SU-DHL-6 (cell line): ENCODE data around the gene TMEM221.

Experiments
- H2AFZ ChIP-seq: fragments of 200-600 bp; sonication (generic); 2 replicates; pipeline ENCODE4 v1.6.1; 2014; ENCODE audit warnings: low read depth, mild to moderate bottlenecking, moderate library complexity, mixed read lengths, antibody characterized with exemption, low read length; ENCODE audit not compliant: severe bottlenecking
- H3F3A ChIP-seq: fragments of 200-600 bp; shearing (Covaris generic); 2 replicates; pipeline ENCODE4 v1.6.0; 2016; ENCODE audit warnings: antibody characterized with exemption, mild to moderate bottlenecking; ENCODE audit not compliant: insufficient read depth
- H3K27ac ChIP-seq: fragments of 200-600 bp; sonication (generic); 2 replicates; pipeline ENCODE4 v1.5.1; 2016; ENCODE audit warnings: low read depth, mild to moderate bottlenecking, low read length, moderate library complexity, mixed read lengths
- H3K27me3 ChIP-seq: fragments of 200-600 bp; sonication (generic), shearing (Covaris generic); 2 replicates; pipeline ENCODE4 v1.6.0; 2014; ENCODE audit warnings: mild to moderate bottlenecking, low read length
- H3K36me3 ChIP-seq: fragments of 200-600 bp; sonication (generic); 2 replicates; pipeline ENCODE4 v1.6.1; 2014; ENCODE audit warnings: mild to moderate bottlenecking, low read length, mixed read lengths
- H3K4me2 ChIP-seq: fragments of 300-600, 200-600 bp; shearing (Covaris generic), sonication (generic); 2 replicates; pipeline ENCODE4 v1.6.0; 2014; ENCODE audit warnings: low read length, low read depth, mild to moderate bottlenecking; ENCODE audit not compliant: poor library complexity, severe bottlenecking
- H3K4me3 ChIP-seq: fragments of 200-600 bp; sonication (generic); 2 replicates; pipeline ENCODE4 v1.5.1; 2014; ENCODE audit warnings: antibody characterized with exemption, low read length, mild to moderate bottlenecking, mixed read lengths; ENCODE audit not compliant: insufficient read depth, poor library complexity, severe bottlenecking
- H3K79me2 ChIP-seq: fragments of 200-600 bp; sonication (generic); 2 replicates; pipeline ENCODE4 v1.6.1; 2014; ENCODE audit warnings: mild to moderate bottlenecking, low read length, moderate library complexity; ENCODE audit not compliant: insufficient read depth
- H3K9ac ChIP-seq: fragments of 200-600 bp; sonication (generic); 2 replicates; pipeline ENCODE4 v1.7.0; 2014; ENCODE audit warnings: mild to moderate bottlenecking, low read length
- H3K9me2 ChIP-seq: fragments of 200-600 bp; sonication (generic); replicated peaks from 2 replicates; pipeline ENCODE4 v1.6.1; 2014; ENCODE audit warnings: low read length; ENCODE audit not compliant: insufficient read depth
- H3K9me3 ChIP-seq: fragments of 200-600 bp; sonication (generic); 2 replicates; pipeline ENCODE4 v1.6.1; 2014; ENCODE audit warnings: low read length, mixed read lengths; ENCODE audit not compliant: insufficient read depth
- H4K20me1 ChIP-seq: fragments of 200-600 bp; sonication (generic); 2 replicates; pipeline ENCODE4 v1.6.1; 2014; ENCODE audit warnings: low read depth, mild to moderate bottlenecking, antibody characterized with exemption, low read length, moderate library complexity, mixed read lengths
- EZH2phosphoT487 ChIP-seq: fragments of 200-600 bp; sonication (generic), shearing (Covaris generic); conservative IDR thresholded peaks from 2 replicates; pipeline ENCODE4 v1.6.1; 2018; ENCODE audit warnings: mild to moderate bottlenecking, antibody characterized with exemption, low read length, moderate library complexity, mixed read lengths
- TF ChIP-seq, protein P1 (sequence below): fragments of 200-600 bp; sonication (generic); IDR thresholded peaks from one replicate; pipeline ENCODE4 v1.5.1; 2017; ENCODE audit warnings: antibody characterized with exemption, mild to moderate bottlenecking, low read length, moderate library complexity; ENCODE audit not compliant: insufficient read depth, poor library complexity, severe bottlenecking

The TMEM221 gene

DNA sequence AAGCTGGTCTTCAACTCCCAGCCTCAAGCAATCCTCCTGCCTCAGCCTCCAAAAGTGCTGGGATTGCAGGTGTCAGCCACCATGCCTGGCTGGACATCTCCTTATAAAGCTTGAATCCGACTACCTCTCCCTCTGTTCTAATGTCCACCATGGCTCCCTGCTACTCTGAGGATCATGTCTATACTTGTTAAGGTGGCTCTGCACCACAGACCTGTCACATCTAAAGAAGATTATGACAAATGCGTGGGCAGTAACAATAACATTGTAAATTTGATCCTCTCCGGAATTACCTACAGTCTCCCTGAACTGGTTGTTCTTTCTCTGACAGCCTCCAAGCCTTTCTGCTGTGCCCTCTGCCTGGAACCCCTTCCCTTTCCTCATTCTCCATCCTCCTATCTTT is 10.5 kb upstream of the TMEM221 start:
- H3K9ac ChIP-seq: no peak overlapping the region
- TF ChIP-seq EZH2phosphoT487: no peak
- TF ChIP-seq, protein P1, sequence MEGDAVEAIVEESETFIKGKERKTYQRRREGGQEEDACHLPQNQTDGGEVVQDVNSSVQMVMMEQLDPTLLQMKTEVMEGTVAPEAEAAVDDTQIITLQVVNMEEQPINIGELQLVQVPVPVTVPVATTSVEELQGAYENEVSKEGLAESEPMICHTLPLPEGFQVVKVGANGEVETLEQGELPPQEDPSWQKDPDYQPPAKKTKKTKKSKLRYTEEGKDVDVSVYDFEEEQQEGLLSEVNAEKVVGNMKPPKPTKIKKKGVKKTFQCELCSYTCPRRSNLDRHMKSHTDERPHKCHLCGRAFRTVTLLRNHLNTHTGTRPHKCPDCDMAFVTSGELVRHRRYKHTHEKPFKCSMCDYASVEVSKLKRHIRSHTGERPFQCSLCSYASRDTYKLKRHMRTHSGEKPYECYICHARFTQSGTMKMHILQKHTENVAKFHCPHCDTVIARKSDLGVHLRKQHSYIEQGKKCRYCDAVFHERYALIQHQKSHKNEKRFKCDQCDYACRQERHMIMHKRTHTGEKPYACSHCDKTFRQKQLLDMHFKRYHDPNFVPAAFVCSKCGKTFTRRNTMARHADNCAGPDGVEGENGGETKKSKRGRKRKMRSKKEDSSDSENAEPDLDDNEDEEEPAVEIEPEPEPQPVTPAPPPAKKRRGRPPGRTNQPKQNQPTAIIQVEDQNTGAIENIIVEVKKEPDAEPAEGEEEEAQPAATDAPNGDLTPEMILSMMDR: no peak
- H4K20me1 ChIP-seq: no peaks in the 10 kb centered on the region
- H3K9me3 ChIP-seq: no peaks in the 10 kb centered on the region
- no peaks in the 10 kb centered on the region for H3K27me3 ChIP-seq
- no peak overlapping the region for H3K27ac ChIP-seq
- no peak overlapping the region for H3K4me3 ChIP-seq
- no peaks in the 10 kb centered on the region for H3K36me3 ChIP-seq
- H3K9me2 ChIP-seq: no peaks in the 10 kb centered on the region
- no peak overlapping the region for H3K4me2 ChIP-seq
- no peak overlapping the region for H2AFZ ChIP-seq
- no peaks in the 10 kb centered on the region for H3F3A ChIP-seq
- H3K79me2 ChIP-seq: no peaks in the 10 kb centered on the region

DNA sequence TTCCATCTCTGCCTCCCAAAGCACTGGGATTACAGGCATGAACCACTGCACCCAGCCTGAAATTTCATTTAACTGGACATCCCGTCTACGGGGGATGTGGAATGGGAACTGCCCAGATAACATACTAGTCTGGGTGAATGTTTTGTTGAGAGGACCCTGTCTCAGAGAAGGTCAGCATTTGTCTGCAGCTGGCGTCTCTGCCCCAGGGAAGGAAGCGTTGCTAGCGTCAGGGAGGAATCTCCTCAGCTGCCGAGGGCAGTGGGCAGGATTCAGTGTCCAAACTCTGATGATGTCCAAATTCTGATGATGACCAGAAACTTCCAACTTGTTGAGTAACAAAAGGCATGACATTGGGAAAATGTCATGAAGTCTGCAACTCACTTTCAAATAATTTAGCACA is 9.1 kb upstream of the TMEM221 start:
- no peak overlapping the region for H3K9ac ChIP-seq
- H3K27ac ChIP-seq: no peak overlapping the region
- no peaks in the 10 kb centered on the region for H3K36me3 ChIP-seq
- H3K27me3 ChIP-seq: no peaks in the 10 kb centered on the region
- H4K20me1 ChIP-seq: no peaks in the 10 kb centered on the region
- no peak overlapping the region for H3K4me3 ChIP-seq
- no peaks in the 10 kb centered on the region for H3K9me3 ChIP-seq
- H3K79me2 ChIP-seq: no peaks in the 10 kb centered on the region
- H2AFZ ChIP-seq: no peak overlapping the region
- H3K9me2 ChIP-seq: no peaks in the 10 kb centered on the region
- no peak overlapping the region for H3K4me2 ChIP-seq
- no peak for TF ChIP-seq EZH2phosphoT487
- TF ChIP-seq, protein P1: no peak
- H3F3A ChIP-seq: no peaks in the 10 kb centered on the region

DNA sequence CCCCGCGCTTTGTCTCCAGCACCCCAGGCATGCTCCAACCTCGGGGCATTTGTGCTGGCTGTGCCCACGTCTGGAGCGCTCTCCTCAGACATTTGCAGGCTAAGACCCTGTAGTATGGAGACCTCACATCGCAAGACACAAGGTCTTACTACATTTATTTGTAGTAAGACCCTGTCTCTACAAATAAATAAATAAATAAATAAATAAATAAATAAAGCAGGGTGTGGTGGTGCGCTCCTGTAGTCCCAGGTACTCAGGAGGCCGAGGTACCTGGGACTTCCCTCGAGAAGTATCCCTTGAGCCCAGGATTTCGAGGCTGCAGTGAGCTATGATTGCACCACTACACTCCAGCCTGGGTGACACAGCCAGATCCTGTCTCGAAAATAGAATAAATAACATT is 7.7 kb upstream of the TMEM221 start:
- no peak for TF ChIP-seq EZH2phosphoT487
- TF ChIP-seq, protein P1: no peak
- Histone ChIP-seq H3K27ac (no peak overlapping the region), H3K4me2 (no peak overlapping the region), H2AFZ (no peak overlapping the region), H4K20me1 (no peaks in the 10 kb centered on the region), H3K27me3 (no peaks in the 10 kb centered on the region), H3K36me3 (no peaks in the 10 kb centered on the region), H3K79me2 (no peaks in the 10 kb centered on the region), H3K9ac (no peak overlapping the region), H3K9me3 (no peaks in the 10 kb centered on the region), H3F3A (no peaks in the 10 kb centered on the region), H3K4me3 (no peak overlapping the region), H3K9me2 (no peaks in the 10 kb centered on the region)
